ENCODE measurements around the gene TMEM150A. TPM values are rescaled to one million over a fixed set of nuclear protein-coding genes. Genes with fewer than 3 reads are reported as not detected.

TMEM150A gene
- total and polyA plus RNA-seq, 2 of the 4 experiments (the other 2 are of a cell fraction): 4.8 to 16.3 TPM

- Histone ChIP-seq H2AFZ (replicated peaks; ENCODE audit: low read length, poor library complexity) (no peak overlapping the region), H2BK5ac (ENCODE audit: low read depth, low read length, poor library complexity, severe bottlenecking) (peak overlapping the region; percentile 87), H3K4me3 (ENCODE audit: insufficient read depth, low read depth, low read length) (no peak overlapping the region), H2AK5ac (ENCODE audit: low read depth, low read length) (peak overlapping the region; percentile 96), H3K79me1 (ENCODE audit: low read depth in 1 of 2, low read length in 2 of 2) (peaks cover 8 to 19% of the 10 kb centered on the region in 2 experiments; a peak in 3 of 4 replicates), H3K9ac (ENCODE audit: low read depth, low read length) (no peak overlapping the region), H2BK20ac (ENCODE audit: low read depth, low read length) (peak overlapping the region; percentile 78), H3K27me3 (ENCODE audit: control insufficient read depth, insufficient read depth, low read length) (no peaks in the 10 kb centered on the region), H3K9me3 (ENCODE audit: control insufficient read depth, insufficient read depth, low read length) (no peaks in the 10 kb centered on the region), H4K8ac (ENCODE audit: low read depth in 2 of 2, low read length in 2 of 2) (peak overlapping the region; percentile 67 to 82; a peak in 3 of 4 replicates), H3K4ac (ENCODE audit: low read depth, low read length) (peak overlapping the region; percentile 95), H3K23ac (ENCODE audit: low read depth, low read length) (peak overlapping the region; percentile 38; the same call in 1 of the 2 replicates), H4K20me1 (ENCODE audit: insufficient read depth, low read length) (peaks cover 14% of the 10 kb centered on the region), H3K9me1 (ENCODE audit: insufficient read depth, low read length) (peaks cover 22% of the 10 kb centered on the region), H3K14ac (replicated peaks; ENCODE audit: low read depth, low read length) (peak overlapping the region; percentile 64), H2AK9ac (replicated peaks; ENCODE audit: low read depth, low read length, poor library complexity) (no peak overlapping the region), H3K18ac (ENCODE audit: low read depth, low read length) (peak overlapping the region; percentile 95), H4K5ac (ENCODE audit: low read depth, low read length) (peak overlapping the region; percentile 87), H3K4me1 (ENCODE audit: control insufficient read depth, insufficient read depth, low read length) (peaks cover 28% of the 10 kb centered on the region), H4K91ac (ENCODE audit: insufficient read depth, low read depth, low read length) (peak overlapping the region; percentile 93), H3K56ac (ENCODE audit: extremely low read depth, insufficient read depth, low read length) (peak overlapping the region; percentile 10; the same call in 1 of the 2 replicates), H3K4me2 (ENCODE audit: low read depth, low read length) (no peak overlapping the region), H3K36me3 (ENCODE audit: control insufficient read depth, insufficient read depth, low read length) (peaks cover 38% of the 10 kb centered on the region), H2BK15ac (ENCODE audit: low read depth, low read length) (peak overlapping the region; percentile 96; the same call in 2 of the 3 replicates), H3K27ac (ENCODE audit: insufficient read depth, low read length) (peak overlapping the region; percentile 93), H2BK120ac (ENCODE audit: low read depth, low read length) (peak overlapping the region; percentile 93)
- dilution Hi-C loops (cut with HindIII; ENCODE audit: low sequenced_read_pairs, unreplicated experiment): no loop called here
- TF ChIP-seq ELK1 (IDR thresholded peaks at IDR 0.05; ENCODE audit: borderline replicate concordance, low read depth, low read length) (no peak), SMC3 (IDR thresholded peaks at IDR 0.05; ENCODE audit: low read depth, low read length) (no peak), NFE2L2 (IDR thresholded peaks at IDR 0.05; ENCODE audit: low read depth, low read length) (no peak)
- BruUV-seq (replicated peaks): no TSS peak
- ATAC-seq (ENCODE audit: low read depth) (no peak), DNase-seq (no peak)
- WGBS, 2 experiments (ENCODE audit: extremely low coverage in 2 of 2, insufficient read length in 1 of 2): 100% methylated on average over 1 of the region's 4 CpGs; no CpG with 5 or more reads in 1 of the 2 experiments
- POLR2A ChIA-PET (ENCODE audit: unreplicated experiment): interaction anchor here (1.3 kb wide), 1 partner anchor 111 kb away, joined by 3 read pairs; no protein-coding TSS in a partner anchor
- intact Hi-C loops (cut with micrococcal nuclease): no loop called here
- in situ Hi-C loops (cut with MboI; ENCODE audit: low sequenced_read_pairs): no loop called here
- CTCF ChIA-PET: interaction anchor here (1.2 to 3.9 kb wide), 3 partner anchors 9 to 78 kb away, joined by 3 to 31 read pairs (median 8); no protein-coding TSS in a partner anchor
Observed at GRCh38 chr2:85650456-85650855, 48.0 kb upstream of the TMEM150A start.

All from IMR-90 (cell line).